ENCODE measurements around the gene FHL2.
"Not testable (repeated sequence)": the region's sequence is repeated elsewhere in the genome, so short reads cannot be mapped to it uniquely, and the experiment has no call there.

DNA sequence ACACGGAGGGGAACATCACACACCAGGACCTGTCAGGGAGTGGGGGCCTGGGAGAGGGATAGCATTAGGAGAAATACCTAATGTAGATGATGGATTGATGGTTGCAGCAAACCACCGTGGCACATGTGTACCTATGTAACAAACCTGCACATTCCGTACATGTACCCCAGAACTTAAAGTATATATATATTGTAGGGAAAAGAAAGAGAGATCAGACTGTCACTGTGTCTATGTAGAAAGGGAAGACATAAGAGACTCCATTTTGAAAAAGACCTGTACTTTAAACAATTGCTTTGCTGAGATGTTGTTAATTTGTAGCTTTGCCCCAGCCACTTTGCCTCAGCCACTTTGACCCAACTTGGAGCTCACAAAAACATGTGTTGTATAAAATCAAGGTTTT, 26.0 kb upstream of the FHL2 start:
- TF ChIP-seq POLR2A, POLR2AphosphoS5 (IDR thresholded peaks at IDR 0.05): not testable (repeated sequence)
- TF ChIP-seq, protein P1, sequence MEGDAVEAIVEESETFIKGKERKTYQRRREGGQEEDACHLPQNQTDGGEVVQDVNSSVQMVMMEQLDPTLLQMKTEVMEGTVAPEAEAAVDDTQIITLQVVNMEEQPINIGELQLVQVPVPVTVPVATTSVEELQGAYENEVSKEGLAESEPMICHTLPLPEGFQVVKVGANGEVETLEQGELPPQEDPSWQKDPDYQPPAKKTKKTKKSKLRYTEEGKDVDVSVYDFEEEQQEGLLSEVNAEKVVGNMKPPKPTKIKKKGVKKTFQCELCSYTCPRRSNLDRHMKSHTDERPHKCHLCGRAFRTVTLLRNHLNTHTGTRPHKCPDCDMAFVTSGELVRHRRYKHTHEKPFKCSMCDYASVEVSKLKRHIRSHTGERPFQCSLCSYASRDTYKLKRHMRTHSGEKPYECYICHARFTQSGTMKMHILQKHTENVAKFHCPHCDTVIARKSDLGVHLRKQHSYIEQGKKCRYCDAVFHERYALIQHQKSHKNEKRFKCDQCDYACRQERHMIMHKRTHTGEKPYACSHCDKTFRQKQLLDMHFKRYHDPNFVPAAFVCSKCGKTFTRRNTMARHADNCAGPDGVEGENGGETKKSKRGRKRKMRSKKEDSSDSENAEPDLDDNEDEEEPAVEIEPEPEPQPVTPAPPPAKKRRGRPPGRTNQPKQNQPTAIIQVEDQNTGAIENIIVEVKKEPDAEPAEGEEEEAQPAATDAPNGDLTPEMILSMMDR (IDR thresholded peaks at IDR 0.05), result not testable (repeated sequence)

All from breast epithelium (tissue), 3 donors.